Measurements from ENCODE around the gene SIRT5.

- TF ChIP-seq SIN3A (IDR thresholded peaks at IDR 0.05; ENCODE audit: borderline replicate concordance, insufficient read depth, low read length) (no peak), POLR2AphosphoS5 (IDR thresholded peaks at IDR 0.05; ENCODE audit: low read depth, low read length) (no peak)
- TF ChIP-seq, protein P1, sequence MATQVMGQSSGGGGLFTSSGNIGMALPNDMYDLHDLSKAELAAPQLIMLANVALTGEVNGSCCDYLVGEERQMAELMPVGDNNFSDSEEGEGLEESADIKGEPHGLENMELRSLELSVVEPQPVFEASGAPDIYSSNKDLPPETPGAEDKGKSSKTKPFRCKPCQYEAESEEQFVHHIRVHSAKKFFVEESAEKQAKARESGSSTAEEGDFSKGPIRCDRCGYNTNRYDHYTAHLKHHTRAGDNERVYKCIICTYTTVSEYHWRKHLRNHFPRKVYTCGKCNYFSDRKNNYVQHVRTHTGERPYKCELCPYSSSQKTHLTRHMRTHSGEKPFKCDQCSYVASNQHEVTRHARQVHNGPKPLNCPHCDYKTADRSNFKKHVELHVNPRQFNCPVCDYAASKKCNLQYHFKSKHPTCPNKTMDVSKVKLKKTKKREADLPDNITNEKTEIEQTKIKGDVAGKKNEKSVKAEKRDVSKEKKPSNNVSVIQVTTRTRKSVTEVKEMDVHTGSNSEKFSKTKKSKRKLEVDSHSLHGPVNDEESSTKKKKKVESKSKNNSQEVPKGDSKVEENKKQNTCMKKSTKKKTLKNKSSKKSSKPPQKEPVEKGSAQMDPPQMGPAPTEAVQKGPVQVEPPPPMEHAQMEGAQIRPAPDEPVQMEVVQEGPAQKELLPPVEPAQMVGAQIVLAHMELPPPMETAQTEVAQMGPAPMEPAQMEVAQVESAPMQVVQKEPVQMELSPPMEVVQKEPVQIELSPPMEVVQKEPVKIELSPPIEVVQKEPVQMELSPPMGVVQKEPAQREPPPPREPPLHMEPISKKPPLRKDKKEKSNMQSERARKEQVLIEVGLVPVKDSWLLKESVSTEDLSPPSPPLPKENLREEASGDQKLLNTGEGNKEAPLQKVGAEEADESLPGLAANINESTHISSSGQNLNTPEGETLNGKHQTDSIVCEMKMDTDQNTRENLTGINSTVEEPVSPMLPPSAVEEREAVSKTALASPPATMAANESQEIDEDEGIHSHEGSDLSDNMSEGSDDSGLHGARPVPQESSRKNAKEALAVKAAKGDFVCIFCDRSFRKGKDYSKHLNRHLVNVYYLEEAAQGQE (IDR thresholded peaks at IDR 0.05; ENCODE audit: insufficient read depth in 1 of 2, low read depth in 2 of 2, low read length in 2 of 2): no peak
Observed at GRCh38 chr6:13539572-13539971, 34.8 kb upstream of the SIRT5 start.
